SIG-M5 (cell line): ENCODE measurements around the gene C22orf42.
A peak's percentile ranks its signal among the peaks of the same experiment; 100 is the strongest.
"Not testable (repeated sequence)": the region's sequence is repeated elsewhere in the genome, so short reads cannot be mapped to it uniquely, and the experiment has no call there.

ENCODE experiments used
- DNase-seq: peaks from one replicate; lab custom pipeline; 2025; lab: John Stamatoyannopoulos, UW

Gene C22orf42

GRCh38 chr22:32185821-32186220 lies 26.7 kb upstream of the C22orf42 start:
- no peak for DNase-seq

GRCh38 chr22:32183625-32184024 lies 24.5 kb upstream of the C22orf42 start:
- no peak for DNase-seq

- no peak for DNase-seq
These were observed 21.9 kb upstream of the C22orf42 start for GRCh38 chr22:32181043-32181442.

DNA sequence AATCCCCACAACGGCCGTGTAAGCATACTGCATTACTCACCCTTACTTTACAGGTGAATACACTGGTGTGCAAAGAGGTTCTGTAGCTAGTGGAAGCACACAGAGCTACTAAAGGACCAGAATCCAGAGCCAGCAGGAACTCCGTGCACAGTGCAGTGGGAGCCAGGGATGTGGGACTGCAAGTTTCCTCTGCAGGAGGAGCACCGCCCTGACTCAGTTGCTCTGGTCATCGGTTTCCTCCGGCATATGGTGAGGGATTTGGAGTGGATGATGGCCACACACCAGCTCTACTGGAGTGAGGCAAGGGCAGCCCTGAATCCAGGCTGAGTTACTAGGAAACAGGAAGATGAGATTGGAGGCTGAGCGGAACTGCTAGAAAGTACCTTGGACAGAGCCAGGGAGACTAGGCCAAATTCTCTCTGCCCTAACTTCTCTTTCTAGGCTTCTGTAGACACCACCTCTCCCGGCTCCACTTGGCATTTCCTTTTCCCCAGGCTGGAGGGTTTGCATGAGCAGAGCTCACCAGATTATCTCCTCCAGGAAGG lies 18.2 kb upstream of the C22orf42 start:
- DNase-seq: no peak

DNA sequence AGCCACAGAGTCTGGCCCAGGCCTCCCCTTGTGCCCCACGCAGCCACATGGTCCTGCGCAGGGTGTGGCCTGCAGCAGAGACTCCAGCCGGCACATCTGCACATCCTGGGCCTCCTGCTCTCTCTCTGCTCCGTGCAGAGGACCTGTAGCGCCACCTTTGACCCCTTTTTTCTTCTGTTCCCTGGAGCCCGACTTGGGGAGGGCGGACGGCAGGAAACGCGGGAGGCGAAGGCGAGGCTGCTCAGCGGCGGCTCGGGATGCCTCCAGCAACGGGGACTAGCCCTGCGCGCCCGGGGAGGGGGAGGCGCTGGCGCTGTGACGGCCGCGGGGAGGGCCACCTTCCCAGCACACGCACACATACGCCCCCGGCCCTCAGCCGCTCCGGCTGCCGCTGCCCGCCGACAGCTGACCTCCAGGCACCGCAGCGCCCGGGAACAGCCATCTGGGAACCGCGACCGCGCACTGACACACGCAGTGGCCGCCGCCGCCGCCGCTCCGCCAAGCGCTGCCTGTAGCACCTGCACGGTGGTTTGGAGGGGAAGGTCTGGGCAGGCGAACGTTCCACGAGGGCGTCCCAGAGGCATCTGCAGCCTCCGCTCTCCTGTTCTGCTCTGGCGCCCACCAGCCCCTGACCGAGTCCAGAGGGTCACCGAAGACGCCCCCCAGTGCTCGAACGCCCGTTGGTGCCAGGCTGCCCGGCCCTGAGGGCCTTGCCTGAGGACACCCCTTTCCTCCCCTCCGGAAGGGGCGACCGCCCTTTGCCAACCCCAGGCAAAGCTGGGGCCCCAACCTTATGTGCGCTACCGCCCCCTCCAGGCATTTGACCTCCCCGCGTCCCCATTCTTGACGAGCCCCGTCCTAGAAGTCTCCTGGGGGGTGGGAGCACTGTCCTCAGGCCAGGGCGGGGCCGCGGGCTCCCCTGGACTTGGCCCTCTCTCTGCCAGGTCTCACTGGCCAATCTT lies 16.9 kb upstream of the C22orf42 start:
- no peak for DNase-seq

DNA sequence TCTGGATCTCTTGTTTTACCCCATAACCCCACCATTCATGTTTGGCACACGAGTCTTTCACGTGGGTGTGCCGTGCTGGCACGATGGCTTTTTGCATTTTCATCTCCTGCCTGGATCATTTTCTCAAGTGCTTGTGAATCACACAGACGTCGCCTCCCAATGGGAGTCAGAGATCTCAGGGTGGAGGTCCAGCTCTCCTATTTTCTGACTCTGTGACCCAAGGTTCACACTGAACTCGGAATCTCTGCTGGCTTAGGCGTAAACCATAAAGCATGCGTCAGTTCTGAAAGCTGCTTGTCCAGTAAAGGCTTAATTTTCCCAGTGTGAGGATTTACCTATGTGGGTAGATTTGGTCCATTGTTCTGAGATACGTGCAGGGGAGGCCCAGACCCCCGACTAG lies 16.0 kb upstream of the C22orf42 start:
- no peak for DNase-seq

DNA sequence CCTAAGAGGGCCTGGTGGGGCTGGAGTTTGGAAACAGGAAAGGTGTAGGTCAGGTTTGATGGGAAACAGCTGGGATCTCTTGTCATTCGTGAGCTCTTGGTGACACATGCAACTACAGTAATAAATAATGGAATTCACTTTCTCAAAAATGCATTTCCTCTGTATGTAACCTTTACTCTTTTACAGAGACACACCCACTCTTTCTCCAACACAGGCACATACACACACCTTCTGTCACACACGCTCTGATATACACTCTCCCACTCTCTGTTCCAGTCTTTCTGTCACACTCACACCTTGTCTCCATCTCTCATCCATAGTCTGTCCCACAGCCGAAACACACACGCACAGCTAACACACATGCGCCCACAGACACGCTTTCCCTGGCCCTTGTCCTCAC lies 6.6 kb upstream of the C22orf42 start:
- no peak for DNase-seq

DNA sequence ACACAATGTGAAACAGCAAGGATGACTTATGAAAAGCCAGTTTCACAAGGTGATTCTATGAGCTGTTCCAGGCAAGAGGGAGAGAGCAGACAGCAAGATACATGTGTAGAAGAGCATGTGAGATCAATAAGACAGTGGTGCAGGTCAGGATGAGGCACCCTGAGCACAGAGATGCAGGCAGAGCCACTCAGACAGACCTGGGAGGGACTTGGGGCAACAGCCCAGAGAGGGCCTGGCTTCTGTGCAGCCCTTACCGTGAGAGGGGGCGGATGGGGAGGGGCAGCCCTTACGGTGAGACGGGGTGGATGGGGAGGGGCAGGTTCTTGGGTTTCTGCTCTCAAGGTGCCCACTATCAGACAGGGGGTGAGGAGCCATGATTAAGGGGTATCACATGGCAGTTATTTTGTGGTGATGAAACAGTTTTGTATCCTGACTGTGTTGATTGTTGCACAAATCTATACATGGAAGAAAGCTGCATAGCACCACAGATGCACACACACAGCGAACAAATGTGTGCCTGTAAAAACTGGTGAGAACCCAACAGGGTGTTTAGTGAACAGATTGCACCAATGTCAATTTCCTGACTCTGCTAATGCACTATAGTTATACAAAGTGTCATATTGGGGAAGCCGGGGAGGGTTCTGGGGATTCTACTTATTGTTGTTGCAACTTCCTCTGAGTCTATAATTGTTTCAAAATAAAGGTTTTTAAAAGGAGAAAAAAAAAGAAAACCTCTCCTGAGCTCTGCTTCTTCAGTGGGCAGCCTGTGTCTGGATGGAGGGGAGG lies 5.2 kb upstream of the C22orf42 start:
- DNase-seq: no peak

DNA sequence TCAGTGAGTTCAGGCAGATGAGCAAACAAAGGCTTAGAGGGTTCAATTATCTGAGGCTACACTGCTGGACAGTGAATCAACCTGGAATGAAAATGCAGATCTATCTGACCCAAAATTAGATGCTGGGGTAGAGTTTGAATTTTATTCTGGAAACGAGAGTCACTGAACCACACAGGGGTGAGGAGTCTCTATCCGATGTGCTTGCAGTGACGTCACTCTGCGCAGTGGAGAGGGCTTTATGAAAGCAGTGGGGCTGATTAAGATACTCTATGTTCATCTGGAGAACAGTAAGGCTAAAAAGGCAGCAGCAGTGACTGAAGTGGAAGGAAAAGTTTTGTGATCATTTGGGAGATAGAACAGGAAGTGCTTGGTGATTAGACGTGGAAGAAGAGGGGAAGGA lies 1.3 kb upstream of the C22orf42 start:
- DNase-seq: not testable (repeated sequence)

GRCh38 chr22:32157632-32158031 lies 1.5 kb downstream of the C22orf42 start:
- DNase-seq: not testable (repeated sequence)

GRCh38 chr22:32154727-32155126 lies 4.4 kb downstream of the C22orf42 start:
- not testable (repeated sequence) for DNase-seq

- not testable (repeated sequence) for DNase-seq
These were observed 7.5 kb downstream of the C22orf42 start for GRCh38 chr22:32151641-32152040.

DNA sequence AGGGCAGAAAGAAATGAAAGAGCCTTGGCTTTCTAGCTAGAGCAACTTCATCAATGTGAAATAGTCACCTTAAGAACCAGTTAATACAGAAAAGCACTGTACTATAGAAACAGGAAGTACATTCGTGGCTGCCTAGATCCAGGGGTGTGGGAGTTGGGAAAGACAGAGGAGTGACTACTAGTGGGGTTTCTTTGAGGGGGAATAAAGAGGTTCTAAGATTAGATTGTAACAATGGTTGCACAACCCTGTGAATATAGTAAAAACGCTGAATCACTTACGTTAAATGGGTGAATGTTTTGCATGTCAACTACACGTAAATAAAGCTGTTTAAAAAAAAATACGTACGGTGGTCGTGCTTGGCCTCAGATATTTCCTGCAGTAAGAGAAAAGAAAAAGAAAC lies 8.5 kb downstream of the C22orf42 start:
- peak; percentile 26 for DNase-seq

- not testable (repeated sequence) for DNase-seq
These were observed 10.7 kb downstream of the C22orf42 start for GRCh38 chr22:32148372-32148771.

GRCh38 chr22:32147128-32147527 lies 12.0 kb downstream of the C22orf42 start:
- not testable (repeated sequence) for DNase-seq

DNA sequence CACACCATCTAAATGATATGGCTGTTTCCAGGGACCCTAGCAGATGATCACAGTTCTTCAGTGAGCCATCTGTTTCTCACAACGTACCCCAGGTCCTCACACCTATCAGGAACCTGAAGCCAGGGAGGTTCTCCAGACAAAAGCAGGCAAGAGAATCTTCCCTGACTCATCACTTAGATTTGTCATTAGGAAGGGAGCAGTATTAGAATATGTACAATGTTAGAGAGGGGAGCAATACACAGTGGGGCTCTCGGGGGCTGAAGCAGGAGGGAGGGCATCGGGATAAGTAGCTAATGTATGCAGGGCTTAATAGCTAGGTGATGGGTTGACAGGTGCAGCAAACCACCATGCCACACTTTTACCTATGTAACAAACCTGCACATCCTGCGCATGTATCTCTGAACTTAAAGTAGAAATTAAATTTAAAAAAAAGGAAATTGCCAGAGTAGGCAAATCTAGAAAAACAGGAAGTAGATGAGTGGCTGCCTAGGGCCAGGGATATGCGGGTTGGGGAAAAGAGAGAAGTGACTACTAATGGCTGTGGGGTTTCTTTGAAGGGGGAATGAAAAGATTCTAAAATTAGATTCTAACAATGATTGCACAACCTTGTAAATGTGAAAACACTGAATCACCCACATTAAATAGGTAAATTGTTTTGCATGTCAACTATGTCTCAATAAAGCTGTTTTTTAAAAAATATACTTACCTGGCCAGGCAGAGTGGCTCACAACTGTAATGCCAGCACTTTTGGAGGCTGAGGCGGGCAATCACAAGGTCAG lies 14.4 kb downstream of the C22orf42 start:
- DNase-seq: peak; percentile 87

DNA sequence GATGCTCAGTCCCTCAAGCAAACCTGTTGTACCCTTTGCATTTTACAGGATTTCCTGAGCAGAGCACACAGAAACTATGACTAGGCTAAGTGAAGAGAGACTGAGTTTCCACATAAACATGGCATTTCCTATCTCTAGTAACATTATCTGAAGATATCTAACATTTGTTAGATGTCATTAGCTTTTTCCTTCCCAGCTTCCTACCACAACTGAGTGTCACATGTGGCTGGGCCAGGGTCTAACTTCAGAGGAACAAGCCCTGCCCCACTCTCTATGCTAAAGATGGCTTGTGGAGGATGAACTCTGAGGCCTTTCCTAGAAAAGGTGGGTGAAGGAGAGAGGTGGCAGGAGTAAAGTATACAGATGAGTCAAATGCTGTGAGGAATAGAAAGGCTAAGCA lies 16.5 kb downstream of the C22orf42 start:
- DNase-seq: no peak

GRCh38 chr22:32140688-32141087 lies 18.4 kb downstream of the C22orf42 start:
- DNase-seq: not testable (repeated sequence)

GRCh38 chr22:32138576-32138975 lies 20.5 kb downstream of the C22orf42 start:
- DNase-seq: not testable (repeated sequence)

DNA sequence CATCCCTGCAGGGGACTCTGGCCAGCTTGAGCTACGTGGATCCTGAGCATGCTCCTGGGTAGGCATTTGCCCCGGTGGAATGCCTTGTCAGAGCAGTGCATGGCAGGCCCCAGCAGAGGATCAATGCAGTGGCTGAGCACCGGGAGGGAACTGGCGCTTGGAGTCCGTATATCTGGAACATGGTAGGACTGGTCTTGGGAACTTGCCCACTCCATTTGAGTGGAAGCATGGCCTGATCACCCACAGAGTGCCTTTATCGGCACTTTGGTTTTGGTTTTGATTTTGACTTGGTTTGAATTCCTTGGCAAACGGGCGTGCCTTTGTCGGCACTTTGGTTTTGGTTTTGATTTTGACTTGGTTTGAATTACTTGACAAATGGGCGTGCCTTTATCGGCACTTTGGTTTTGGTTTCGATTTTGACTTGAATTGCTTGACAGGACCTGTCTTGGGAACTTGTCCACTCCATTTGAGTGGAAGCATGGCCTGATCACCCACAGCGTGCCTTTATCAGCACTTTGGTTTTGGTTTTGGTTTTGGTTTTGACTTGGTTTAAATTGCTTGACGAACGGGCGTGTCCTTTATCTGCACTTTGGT lies 21.3 kb downstream of the C22orf42 start:
- DNase-seq: not testable (repeated sequence)

GRCh38 chr22:32136881-32137280 lies 22.2 kb downstream of the C22orf42 start:
- DNase-seq: not testable (repeated sequence)
